Smooth muscle cell (in vitro differentiated cells): ENCODE data around the gene BEGAIN. TPM values are rescaled to one million over a fixed set of nuclear protein-coding genes. Genes with fewer than 3 reads are reported as not detected.

ENCODE experiments used
- DNase-seq: peaks from one replicate; lab custom pipeline; 2025; ENCODE audit not compliant: unreplicated experiment; lab: John Stamatoyannopoulos, UW
- H2AFZ ChIP-seq: fragments of 200-600 bp; sonication (generic); 2 replicates; pipeline ENCODE4 v1.6.0; 2016; ENCODE audit warnings: antibody characterized with exemption, low read depth, mild to moderate bottlenecking
- H3F3A ChIP-seq: fragments of 200-600 bp; sonication (generic); 2 replicates; pipeline ENCODE4 v1.6.0; 2017; ENCODE audit warnings: antibody characterized with exemption, low read depth
- H3K27ac ChIP-seq: fragments of 200-600 bp; sonication (generic); 2 replicates; pipeline ENCODE4 v1.5.1; 2016; ENCODE audit warnings: low read depth, mild to moderate bottlenecking
- H3K27me3 ChIP-seq: fragments of 200-600 bp; sonication (generic); 2 replicates; pipeline ENCODE4 v1.6.1; 2016; ENCODE audit warnings: low read depth, mild to moderate bottlenecking
- H3K36me3 ChIP-seq: fragments of 200-600 bp; sonication (generic); 2 replicates; pipeline ENCODE4 v1.5.1; 2016; ENCODE audit warnings: low read depth
- H3K4me1 ChIP-seq: fragments of 200-600 bp; sonication (generic); 2 replicates; pipeline ENCODE4 v1.5.1; 2016; ENCODE audit warnings: low read depth
- H3K4me2 ChIP-seq: fragments of 200-600 bp; sonication (generic); 2 replicates; pipeline ENCODE4 v1.6.0; 2016; ENCODE audit warnings: mild to moderate bottlenecking
- H3K4me3 ChIP-seq: fragments of 200-600 bp; sonication (generic); 2 replicates; pipeline ENCODE4 v1.5.1; 2016; ENCODE audit warnings: mild to moderate bottlenecking
- H3K79me2 ChIP-seq: fragments of 200-600 bp; sonication (generic); 2 replicates; pipeline ENCODE4 v1.6.0; 2016; ENCODE audit warnings: low read depth, mild to moderate bottlenecking
- H3K9ac ChIP-seq: fragments of 200-600 bp; sonication (generic); 2 replicates; pipeline ENCODE4 v1.6.0; 2016; ENCODE audit warnings: low read depth
- H3K9me3 ChIP-seq: fragments of 200-600 bp; sonication (generic); replicated peaks from 2 replicates; pipeline ENCODE4 v1.5.1; 2016; ENCODE audit warnings: low read depth
- H4K20me1 ChIP-seq: fragments of 200-600 bp; sonication (generic); 2 replicates; pipeline ENCODE4 v1.6.0; 2016; ENCODE audit warnings: low read depth
- WGBS: methylation state at CpG from one replicate; pipeline ENCODE4 v1.1.7; 2016; ENCODE audit warnings: low lambda C conversion rate; 5-methylcytosine and 5-hydroxymethylcytosine counted together
- polyA plus RNA-seq: library from polyadenylated mRNA; unstranded; fragments of >200 nt; fragmentation: Nextera tagmentation; extraction: Ambion mirVana; gene quantifications from 2 replicates; pipeline ENCODE4 v1.2.1, GENCODE V29; 2016
- total RNA-seq: library from RNA; depleted of rRNA; stranded (reverse); fragments of >200 nt; gene quantifications from 2 replicates; pipeline ENCODE4 v1.2.3, GENCODE V29; 2014
- TF ChIP-seq, protein P1 (sequence below): fragments of 200-600 bp; sonication (generic); IDR thresholded peaks from 2 replicates; pipeline ENCODE4 v1.5.1; 2017; ENCODE audit warnings: borderline replicate concordance, mild to moderate bottlenecking, antibody characterized with exemption; ENCODE audit not compliant: insufficient read depth, poor library complexity, severe bottlenecking

BEGAIN gene
- total and polyA plus RNA-seq, 2 experiments from 2014 or later = 4.7 to 11.7 TPM

DNA sequence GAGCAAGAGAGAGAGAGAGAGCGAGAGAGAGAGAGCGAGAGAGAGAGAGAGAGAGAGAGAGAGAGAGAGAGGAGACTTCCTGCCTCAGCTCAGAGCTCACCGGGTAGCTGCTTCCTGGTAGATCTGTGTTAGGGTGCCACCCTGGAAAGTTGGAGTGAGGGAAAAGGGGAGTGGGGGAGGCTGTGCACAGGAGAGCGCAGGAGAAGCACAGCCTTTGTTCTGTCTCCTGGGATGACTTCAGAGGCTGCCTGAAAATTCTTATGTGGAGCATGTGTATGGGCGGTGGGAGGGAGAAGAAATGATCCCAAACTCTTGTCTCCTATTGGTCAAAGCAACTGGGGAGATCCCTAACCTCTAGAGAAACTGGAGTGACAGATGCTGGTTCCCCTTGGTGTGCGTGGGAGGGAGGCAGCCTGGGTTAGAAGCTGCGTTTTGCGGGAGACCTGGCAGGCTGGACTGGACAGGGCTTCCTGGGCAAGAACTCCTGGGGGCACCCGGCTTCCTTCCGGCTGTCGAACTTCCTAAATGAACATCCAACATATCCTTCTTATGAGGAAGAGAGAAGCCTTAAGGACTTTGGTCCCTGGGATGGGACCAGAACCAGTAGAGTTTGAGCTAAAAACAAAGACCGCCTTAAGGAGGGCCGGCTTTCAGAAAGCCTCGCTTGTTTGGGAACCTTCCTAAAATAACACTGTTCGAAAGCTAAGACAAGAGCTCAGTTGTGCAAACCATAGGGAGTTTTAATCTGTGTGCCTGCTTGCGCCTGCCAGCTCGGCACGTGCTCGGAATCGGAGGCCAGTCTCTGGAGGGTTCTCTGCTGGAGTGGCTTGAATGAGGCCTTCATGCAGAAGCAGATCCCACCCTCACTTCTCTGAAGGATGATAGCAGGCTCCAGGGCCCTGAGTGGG is 30.4 kb upstream of the BEGAIN start:
- TF ChIP-seq, protein P1, sequence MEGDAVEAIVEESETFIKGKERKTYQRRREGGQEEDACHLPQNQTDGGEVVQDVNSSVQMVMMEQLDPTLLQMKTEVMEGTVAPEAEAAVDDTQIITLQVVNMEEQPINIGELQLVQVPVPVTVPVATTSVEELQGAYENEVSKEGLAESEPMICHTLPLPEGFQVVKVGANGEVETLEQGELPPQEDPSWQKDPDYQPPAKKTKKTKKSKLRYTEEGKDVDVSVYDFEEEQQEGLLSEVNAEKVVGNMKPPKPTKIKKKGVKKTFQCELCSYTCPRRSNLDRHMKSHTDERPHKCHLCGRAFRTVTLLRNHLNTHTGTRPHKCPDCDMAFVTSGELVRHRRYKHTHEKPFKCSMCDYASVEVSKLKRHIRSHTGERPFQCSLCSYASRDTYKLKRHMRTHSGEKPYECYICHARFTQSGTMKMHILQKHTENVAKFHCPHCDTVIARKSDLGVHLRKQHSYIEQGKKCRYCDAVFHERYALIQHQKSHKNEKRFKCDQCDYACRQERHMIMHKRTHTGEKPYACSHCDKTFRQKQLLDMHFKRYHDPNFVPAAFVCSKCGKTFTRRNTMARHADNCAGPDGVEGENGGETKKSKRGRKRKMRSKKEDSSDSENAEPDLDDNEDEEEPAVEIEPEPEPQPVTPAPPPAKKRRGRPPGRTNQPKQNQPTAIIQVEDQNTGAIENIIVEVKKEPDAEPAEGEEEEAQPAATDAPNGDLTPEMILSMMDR = no peak
- no peaks in the 10 kb centered on the region for H3K4me1 ChIP-seq
- H3K4me2 ChIP-seq = no peak overlapping the region
- H3K9ac ChIP-seq = no peak overlapping the region
- H3K79me2 ChIP-seq = no peaks in the 10 kb centered on the region
- H3K27me3 ChIP-seq = no peaks in the 10 kb centered on the region
- no peak overlapping the region for H3K4me3 ChIP-seq
- no peak for DNase-seq
- 75% methylated on average over 20 of the region's 20 CpGs for WGBS
- H3K9me3 ChIP-seq = no peaks in the 10 kb centered on the region
- no peak overlapping the region for H2AFZ ChIP-seq
- H4K20me1 ChIP-seq = no peaks in the 10 kb centered on the region
- no peak overlapping the region for H3K27ac ChIP-seq
- no peaks in the 10 kb centered on the region for H3F3A ChIP-seq
- no peaks in the 10 kb centered on the region for H3K36me3 ChIP-seq

GRCh38 chr14:100616854-100617409 is 29.7 kb upstream of the BEGAIN start:
- Histone ChIP-seq H3K4me1 (no peaks in the 10 kb centered on the region), H3K9ac (no peak overlapping the region), H3K4me2 (no peak overlapping the region), H3K27ac (no peak overlapping the region), H4K20me1 (no peaks in the 10 kb centered on the region), H3K27me3 (no peaks in the 10 kb centered on the region), H3K9me3 (no peaks in the 10 kb centered on the region), H3K4me3 (no peak overlapping the region), H2AFZ (no peak overlapping the region), H3K79me2 (no peaks in the 10 kb centered on the region), H3F3A (no peaks in the 10 kb centered on the region), H3K36me3 (no peaks in the 10 kb centered on the region)
- TF ChIP-seq, protein P1 = no peak
- WGBS = 83% methylated on average over 10 of the region's 10 CpGs
- no peak for DNase-seq

- Histone ChIP-seq H3K9me3 (no peaks in the 10 kb centered on the region), H3K27ac (no peak overlapping the region), H3K79me2 (no peaks in the 10 kb centered on the region), H3K9ac (no peak overlapping the region), H3K4me2 (no peak overlapping the region), H3K36me3 (no peaks in the 10 kb centered on the region), H2AFZ (no peak overlapping the region), H3K4me1 (no peaks in the 10 kb centered on the region), H3K4me3 (no peak overlapping the region), H3K27me3 (no peaks in the 10 kb centered on the region), H3F3A (no peaks in the 10 kb centered on the region), H4K20me1 (no peaks in the 10 kb centered on the region)
- 94% methylated on average over 25 of the region's 25 CpGs for WGBS
- no peak for DNase-seq
- TF ChIP-seq, protein P1 = no peak
These were observed 28.8 kb upstream of the BEGAIN start for GRCh38 chr14:100615736-100616695.
